GM21576 (cell line): ENCODE data around the gene TMEM98.
"Not testable (repeated sequence)": the region's sequence is repeated elsewhere in the genome, so short reads cannot be mapped to it uniquely, and the experiment has no call there.

ENCODE experiments used
- ATAC-seq: cut with Tn5 transposase; IDR thresholded peaks from one replicate; pipeline ENCODE4 v1.9.1; 2021; ENCODE audit warnings: mild to moderate bottlenecking, moderate library complexity; ENCODE audit not compliant: unreplicated experiment

Gene TMEM98

GRCh38 chr17:32927724-32928585 lies at the start of gene TMEM98:
TSS of gene TMEM98 (plus strand) at chr17:32928153. CDS start at chr17:32931529, 3,376 bp downstream.
- no peak for ATAC-seq

GRCh38 chr17:32878211-32878610 lies 49.7 kb upstream of the TMEM98 start:
- no peak for ATAC-seq

- ATAC-seq, result no peak
Measured at GRCh38 chr17:32879134-32879533, 48.8 kb upstream of the TMEM98 start.

- ATAC-seq, result no peak
Measured at GRCh38 chr17:32880671-32881453, 47.1 kb upstream of the TMEM98 start.

- no peak for ATAC-seq
Measured at GRCh38 chr17:32882029-32882428, 45.9 kb upstream of the TMEM98 start.

GRCh38 chr17:32882734-32883133 lies 45.2 kb upstream of the TMEM98 start:
- no peak for ATAC-seq

GRCh38 chr17:32886951-32887350 lies 41.0 kb upstream of the TMEM98 start:
- not testable (repeated sequence) for ATAC-seq

- ATAC-seq, result not testable (repeated sequence)
Measured at GRCh38 chr17:32887410-32887809, 40.5 kb upstream of the TMEM98 start.

GRCh38 chr17:32894245-32894644 lies 33.7 kb upstream of the TMEM98 start:
- no peak for ATAC-seq

- no peak for ATAC-seq
Measured at GRCh38 chr17:32896647-32897258, 31.2 kb upstream of the TMEM98 start.

- no peak for ATAC-seq
Measured at GRCh38 chr17:32899236-32900013, 28.5 kb upstream of the TMEM98 start.

- no peak for ATAC-seq
Measured at GRCh38 chr17:32901743-32902142, 26.2 kb upstream of the TMEM98 start.

- ATAC-seq, result no peak
Measured at GRCh38 chr17:32903774-32904673, 23.9 kb upstream of the TMEM98 start.

GRCh38 chr17:32904891-32905290 lies 23.1 kb upstream of the TMEM98 start:
- no peak for ATAC-seq

GRCh38 chr17:32907583-32907982 lies 20.4 kb upstream of the TMEM98 start:
- no peak for ATAC-seq

GRCh38 chr17:32909787-32910369 lies 18.1 kb upstream of the TMEM98 start:
- no peak for ATAC-seq

- ATAC-seq, result no peak
Measured at GRCh38 chr17:32910769-32911168, 17.2 kb upstream of the TMEM98 start.

GRCh38 chr17:32912218-32912897 lies 15.6 kb upstream of the TMEM98 start:
- ATAC-seq, result no peak

- ATAC-seq, result no peak
Measured at GRCh38 chr17:32913593-32913992, 14.4 kb upstream of the TMEM98 start.
